Limb (tissue), 2 donors: Measurements from ENCODE around the gene MMP20.

Experiments
- DNase-seq, 2 donors: peaks; one replicate each; pipeline ENCODE4 v3.0.0-alpha.2; 2016; ENCODE audit errors: extremely low spot score in 2 of 2

The MMP20 gene

DNA sequence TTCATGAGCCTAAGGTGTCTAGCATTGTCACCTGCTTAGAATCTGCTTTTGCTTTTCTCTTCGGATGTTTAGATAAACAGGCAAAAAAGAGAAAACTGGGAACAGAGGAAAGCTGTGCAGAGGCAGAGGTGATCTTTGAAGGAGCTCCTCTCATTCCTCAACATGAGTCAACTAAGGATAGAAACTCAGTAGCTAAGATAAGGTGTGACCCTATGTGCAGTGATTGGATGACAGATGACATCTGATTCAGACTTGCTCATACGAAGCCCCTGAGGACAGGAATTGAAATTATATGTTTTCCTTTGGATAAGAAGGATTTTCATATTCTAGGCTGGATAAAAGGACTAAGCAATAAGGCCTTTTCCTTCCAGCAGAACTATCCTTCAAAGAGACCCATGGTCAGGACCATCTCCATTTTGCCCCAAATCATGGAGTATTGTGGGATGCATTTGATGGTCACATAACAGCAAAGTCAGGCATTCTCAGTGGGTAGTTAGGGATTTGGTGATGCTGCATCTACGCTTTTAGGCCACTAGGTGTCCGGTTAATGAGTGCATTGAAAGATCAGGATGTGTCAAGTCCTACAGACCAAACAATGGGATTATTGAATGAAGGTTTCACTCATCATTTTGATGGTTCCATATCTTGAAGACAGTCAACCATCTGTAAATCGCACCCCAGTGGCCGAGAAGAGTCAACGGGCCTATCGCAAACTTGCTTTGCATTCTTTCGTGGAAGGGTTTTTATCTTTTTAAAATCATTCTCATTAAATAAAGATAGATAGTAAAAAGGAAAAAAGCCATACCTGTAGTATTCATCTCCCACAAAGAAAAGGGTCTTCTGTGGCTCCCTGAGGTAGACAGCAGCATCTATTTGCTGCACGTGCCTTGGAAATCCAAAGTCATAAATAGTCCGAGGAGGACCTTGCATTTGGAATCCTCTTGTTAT, 32.2 kb downstream of the MMP20 start:
- DNase-seq = no peak

DNA sequence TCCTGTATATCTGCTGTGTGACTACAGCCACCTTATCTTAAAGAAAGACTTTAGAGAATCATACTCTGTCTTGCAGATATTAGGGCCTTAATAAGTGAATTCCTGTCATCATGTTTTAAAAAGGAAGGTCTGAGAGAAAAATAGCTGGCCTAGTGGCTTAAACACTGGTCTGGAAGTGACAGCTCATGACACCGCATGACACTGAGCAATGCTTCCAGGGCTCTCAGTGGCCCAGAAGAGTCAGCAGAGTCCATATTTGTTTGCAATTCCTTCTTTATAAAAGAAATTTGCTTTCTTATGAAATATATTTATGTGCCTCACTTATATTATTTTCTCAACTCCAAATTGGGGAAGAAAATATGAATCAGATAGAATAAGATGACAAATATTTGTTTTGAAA, 33.0 kb downstream of the MMP20 start:
- DNase-seq = no peak

DNA sequence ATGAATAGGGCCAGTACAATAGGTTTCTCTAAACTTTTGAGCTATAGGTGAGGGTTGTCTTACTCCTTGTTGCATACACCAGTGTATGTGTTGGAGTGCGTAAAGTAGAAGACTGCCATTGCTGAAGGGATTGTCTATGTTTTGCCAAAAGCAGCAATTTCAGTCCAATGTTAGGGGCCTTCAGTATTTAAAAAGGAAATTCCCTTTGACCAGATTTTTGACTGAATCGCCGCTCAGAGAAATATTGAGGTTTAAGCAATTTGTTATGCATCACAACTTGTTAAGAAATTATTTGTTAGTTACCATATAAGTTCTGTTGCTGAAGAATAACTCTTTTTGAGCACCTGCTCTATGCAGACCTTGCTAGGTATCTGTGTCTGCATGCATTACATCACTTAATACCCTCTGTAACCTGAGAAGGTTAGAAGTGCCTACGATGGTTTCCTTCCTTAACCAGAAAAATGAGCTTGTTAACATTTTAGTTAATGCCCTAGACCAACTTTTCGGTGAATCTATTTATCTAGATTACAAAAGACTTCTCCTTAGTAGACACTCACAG, 33.9 kb downstream of the MMP20 start:
- DNase-seq = no peak

DNA sequence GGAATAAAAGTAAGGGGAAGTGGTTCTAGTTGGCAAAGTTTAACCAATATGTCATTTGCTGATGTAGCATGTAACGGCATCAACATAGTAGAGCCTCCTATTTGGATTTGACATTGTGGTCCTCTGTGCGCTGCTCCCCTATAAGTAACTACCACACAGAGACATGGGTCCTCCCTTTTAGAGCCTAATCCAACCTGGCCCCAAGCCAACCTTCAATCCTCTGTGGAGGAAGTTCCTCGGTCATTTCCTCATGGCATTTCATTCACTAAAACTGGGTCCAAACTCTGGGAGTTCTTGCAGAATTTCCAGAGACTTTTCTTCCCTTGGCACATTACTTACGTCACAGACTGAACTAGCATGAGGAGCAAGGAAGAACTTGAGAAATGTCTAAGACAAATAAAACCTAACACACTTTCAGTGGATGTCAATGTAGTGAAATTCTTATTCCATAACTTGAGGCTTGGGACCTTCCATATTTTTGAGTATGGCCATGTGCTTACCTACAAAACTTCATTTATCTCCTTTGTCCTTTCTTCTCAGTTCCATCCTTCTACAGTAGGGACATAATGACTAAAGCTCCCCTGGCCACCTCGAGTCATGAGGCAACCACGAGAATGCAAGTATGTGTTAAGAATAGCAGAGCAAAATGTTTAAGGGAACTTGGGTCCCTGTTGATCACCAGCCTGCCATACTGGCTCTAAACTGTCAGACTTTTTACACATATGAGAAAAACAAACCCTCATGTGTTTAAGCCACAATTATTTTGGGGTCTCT, 34.7 kb downstream of the MMP20 start:
- no peak for DNase-seq

DNA sequence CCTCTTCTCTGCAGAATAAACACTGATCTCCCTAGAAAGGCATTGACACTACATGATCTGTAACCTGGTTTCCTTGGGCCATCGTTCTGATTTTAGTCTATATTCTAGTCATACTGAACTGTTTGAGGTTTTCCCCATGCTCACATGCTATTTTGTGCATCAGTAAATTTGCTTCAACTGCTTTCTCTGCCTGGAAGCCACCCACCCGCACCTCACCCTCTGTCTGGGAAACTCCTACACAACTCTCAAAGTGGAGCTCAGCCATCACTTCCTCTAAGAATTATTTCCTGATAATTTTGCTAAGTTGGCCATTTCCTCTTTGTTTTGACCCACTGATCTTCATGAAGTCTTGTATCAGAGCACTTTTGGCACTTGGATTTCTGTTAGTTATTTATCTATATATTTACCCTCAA, 36.1 kb downstream of the MMP20 start:
- no peak for DNase-seq

DNA sequence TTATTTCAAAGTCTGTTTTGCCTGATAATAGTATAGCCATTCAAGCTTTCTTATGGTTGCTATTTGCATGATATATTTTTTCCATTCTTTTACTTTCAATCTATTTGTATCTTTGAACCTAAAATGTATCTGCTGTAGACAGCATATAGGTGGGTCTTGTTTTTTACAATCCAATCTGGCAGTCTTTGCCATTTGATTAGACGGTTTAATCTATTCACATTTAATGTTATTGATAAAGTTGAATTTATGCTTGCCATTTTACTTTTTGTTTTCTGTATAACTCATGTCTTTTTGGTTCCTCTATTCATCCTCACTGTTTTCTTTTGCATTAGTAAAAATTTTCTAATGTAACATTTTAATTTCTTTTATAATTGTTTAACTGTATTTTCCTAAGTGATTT, 37.4 kb downstream of the MMP20 start:
- no peak for DNase-seq

DNA sequence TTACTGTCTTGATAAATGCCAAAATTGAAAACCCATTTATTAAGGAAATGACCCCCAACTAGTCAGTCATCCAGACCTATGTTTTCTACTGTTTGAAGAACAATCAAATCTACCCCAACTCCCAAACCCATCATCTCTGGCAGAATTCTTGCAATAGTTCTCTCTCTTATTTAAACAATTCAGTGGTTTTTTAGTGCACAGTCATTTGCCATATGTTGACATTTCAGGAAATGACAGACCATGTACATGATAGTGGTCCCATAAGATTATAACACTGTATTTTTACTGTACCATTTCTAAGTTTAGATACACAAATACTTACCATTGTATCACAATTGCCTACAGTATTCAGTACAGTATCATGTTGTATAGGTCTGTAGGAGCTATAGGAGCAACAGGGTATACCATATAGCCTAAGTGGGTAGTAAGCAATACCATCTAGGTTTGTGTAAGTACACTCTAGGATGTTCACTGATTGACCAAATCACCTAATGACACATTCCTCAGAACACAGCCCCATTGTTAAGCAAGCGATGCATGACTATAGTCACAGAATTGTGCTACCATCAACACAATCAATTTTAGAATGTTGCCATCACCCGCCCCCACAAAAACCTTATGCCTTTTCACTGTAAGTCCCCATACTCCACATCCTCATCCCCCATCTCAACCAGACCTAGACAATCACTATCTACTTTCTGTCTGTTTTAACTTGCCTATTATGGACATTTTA, 41.8 kb downstream of the MMP20 start:
- DNase-seq = no peak

DNA sequence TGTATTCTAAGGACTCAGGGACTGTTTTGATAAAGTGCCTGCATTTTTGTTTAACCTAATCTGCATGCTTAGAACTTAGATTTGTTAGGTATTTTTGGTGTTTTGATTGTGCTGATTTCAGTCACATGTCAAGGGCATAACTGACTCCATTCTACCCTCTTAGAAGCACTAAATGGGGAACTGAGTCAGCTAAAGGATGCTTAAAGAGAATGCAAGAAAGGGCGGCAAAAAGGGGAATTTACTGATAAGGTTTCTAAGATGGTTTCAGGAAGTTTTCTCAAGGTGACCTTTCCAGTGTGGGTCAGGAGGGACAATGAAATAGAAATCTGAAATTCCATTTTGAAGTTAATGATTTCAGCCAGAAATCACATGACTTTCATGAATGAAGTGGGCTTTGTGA, 43.0 kb downstream of the MMP20 start:
- DNase-seq = no peak

DNA sequence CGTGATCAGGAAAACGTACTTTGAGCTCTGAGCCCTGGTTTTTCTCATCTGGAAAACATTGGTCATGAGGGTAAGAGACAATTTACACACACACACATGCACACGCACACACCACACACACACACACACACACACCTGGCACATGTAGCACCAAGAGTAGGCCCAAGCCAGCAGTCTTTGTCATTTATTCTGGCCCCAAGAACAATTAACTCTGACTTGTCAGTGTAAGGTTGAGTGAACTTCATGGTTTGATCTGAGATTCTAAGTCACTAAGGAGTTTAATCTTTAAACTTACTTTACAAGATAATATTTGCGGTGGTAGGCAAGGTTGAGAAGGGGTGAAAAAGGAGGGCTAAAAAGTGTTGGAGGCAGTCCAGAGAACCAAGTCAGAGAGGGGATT, 44.1 kb downstream of the MMP20 start:
- no peak for DNase-seq

DNA sequence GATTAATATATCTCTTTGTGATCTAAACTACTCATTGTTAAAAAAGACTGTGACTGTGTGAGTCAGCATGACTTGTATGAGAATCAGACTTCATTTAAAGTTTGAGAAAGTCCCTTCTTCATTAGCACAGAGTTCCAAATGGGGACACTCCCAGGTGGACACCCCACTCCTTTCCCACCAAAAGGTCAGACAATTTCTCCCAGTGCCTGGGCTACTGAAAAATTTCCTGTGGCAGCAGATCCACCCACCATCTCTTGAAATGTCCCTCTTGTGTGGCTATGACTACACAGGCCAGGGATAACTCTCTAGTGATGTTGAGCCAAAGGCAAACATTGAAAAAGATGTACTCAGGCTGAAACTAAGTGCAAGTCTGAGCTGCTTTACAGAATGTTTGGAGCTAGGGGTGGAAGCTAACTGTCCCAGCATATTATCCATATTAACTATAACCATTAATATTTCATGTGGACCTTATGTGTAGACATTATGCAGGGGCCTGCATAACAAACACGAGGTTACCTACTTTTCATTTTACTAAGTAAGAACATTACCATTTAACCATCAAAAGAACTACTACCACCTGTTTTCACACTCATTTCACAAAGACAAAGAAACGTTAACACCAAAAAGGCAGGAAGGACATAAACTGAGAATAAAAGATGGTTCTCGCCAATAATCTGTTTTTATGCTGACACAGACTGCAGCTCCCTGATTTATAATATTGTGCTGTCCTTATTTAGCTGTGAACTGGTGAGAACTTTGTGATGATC, 44.8 kb downstream of the MMP20 start:
- no peak for DNase-seq

DNA sequence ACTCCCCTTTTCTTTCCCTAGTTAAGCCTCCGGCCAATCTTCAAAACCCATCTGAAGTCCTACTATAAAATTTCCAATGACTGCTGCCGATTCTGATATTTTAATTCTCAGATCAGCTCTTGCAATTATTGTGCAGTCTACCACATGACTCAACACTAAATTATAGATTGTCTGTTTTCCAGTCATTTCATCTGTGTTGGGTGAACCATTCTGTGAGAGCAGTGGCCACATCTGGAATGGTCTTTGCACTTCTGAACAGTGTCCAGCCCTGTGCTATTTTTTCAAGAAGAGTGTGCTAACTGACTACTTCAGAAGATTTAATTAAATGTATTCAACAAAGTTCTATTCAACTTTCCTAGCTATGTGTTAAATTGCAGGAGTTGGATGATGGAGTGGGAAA, 47.4 kb downstream of the MMP20 start:
- DNase-seq = no peak

DNA sequence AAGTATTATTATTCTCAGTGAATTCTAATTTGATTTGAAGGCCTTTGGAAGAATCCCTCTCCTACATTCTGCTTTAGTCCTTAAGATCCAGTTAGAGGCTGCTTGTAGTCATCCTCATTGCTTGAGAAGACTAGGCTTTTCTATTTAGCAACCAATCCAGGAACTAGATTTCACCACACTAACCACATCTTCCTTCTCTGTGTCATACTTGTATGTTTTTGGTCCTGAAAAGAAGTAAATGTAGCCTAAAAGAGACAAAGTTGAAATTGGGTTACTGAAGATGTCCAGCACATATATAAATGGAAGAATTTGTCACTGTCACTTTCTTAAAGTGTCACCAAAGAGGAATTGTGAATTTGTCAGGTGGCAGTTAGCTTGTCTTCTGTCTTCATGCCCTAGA, 48.0 kb downstream of the MMP20 start:
- DNase-seq = no peak

DNA sequence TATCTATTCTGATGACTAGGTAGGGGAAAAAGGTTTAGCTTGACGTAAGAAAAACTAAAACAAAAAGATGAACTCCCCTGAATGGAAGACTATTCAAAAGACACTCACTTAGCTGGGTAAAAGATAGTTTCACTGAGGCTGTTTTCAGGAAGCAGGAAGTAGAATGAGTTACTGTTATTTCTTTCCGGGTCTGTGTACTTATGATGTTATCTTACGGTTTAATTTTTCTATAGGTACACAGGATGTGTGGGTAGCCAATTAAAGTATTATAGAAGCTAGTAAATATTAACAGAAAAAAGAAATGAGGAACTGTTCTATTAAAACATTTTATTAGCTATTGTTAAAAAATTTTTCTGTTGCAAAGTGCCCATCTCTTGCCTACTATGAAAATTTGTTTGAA, 48.8 kb downstream of the MMP20 start:
- no peak for DNase-seq

DNA sequence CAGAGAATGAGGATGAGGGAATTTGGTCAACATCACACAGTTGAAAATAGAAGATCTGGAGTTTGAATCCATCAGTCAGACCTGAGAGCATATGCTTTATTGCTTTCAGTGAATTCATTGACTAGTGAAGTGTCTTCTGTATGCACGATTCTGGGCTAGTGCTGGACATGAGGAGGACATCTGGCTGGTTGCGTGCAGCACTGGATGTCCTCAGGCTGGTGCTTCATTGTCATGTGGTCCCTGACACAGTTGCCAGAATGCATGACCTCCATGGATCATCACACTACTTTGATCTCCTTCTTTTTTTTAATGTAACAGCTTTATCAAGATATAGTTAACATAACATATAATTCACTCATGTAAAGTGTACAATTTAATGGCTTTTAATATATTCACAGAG, 50.1 kb downstream of the MMP20 start:
- DNase-seq = no peak

DNA sequence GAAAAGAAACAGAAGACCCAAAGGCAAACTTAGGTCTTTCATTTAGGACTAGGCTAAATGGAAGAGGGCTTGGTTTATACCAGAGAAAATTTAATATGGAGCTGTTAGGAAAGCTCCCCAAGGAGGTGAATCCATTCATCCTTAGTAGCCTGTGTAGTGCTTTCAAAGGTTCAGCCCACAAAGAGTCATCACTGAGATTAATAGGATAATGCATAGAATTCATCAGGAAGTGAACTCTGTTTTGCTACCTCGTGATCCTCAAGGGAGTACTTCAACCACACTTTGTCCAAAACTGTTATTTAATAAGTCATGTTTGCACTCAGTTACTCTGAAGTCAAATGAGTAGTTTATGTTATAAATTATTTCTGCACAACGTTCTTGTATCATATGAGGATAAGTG, 51.3 kb downstream of the MMP20 start:
- DNase-seq = no peak

DNA sequence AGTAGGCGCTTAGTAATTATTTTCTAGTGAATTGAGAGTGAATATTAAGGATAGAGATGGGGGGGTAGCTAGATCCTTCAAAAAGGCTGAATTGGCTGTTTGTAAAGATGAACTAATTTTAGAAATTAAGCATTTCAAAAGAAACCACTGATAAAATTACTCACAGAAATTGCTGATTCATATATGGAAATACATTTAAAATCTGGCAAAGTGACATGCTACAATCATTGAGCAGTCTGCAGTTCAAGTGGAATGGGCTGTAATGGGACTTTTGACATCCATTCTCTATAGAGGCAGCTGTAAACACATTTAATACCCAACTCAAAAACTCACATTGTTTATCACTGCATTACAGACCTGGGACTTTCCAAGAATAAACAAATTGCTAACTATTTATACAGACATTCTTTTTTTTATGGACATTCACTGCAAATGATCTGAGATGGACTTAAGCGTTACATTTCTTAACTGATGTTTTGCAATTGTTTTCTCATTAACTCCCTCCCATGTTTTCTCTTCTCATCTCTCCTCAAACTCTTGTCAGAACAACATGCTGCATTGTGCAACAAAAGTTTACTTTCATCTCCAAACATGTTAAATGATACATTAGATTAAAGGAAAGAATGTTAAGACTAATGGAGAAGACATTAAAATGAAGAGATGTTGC, 52.4 kb downstream of the MMP20 start:
- no peak for DNase-seq

DNA sequence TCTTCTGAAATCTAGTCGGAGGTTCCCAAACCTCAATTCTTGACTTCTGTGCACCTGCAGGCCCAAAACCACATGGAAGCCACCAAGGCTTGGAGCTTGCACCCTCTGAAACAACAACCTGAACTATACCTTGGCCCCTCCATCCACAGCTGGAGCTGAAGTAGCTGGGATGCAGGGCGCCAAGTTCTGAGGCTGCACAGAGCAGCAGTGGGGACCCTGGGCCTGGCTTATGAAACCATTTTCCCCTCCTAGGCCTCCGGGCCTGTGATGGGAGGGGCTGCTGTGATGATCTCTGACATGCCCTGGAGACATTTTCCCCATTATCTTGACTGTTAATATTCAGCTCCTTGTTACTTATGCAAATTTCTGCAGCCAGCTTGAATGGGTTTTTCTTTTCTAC, 56.3 kb downstream of the MMP20 start:
- DNase-seq = no peak

DNA sequence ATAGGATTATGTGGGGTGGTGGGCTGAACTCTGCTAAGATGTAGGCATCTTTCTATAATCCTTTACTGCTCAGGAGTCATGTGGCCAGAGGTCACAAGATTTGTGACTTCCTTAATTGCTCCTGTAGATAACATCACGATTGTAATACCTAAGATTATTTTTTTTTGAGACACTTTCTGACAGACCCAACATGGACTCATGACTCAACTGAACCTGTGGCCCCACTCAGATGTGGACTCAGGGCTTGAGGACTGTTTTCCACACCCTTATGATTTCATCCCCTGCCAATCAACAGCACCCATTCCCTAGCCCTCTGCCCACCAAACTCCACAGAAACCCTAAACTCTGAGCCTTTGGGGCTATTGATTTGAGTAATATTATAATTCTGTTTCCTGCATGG, 59.0 kb downstream of the MMP20 start:
- DNase-seq = no peak

DNA sequence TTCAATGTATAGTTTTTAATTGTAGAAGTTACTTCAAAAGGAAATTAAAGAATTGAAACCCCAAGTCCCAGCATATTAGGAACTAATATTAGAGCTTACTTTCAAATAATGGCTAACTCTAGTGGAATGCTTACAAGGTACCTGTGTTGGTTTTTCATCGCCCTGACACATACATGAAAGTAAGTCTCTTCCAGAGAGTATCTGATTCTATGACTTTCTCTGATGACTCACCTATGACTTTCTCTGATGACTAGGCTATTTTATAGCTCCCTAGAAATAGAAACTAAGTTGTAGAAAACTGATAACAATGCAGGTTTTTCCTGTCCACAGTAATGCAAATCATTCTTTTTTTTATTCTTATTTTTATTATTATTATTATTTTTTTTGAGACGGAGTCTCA, 61.0 kb downstream of the MMP20 start:
- no peak for DNase-seq

DNA sequence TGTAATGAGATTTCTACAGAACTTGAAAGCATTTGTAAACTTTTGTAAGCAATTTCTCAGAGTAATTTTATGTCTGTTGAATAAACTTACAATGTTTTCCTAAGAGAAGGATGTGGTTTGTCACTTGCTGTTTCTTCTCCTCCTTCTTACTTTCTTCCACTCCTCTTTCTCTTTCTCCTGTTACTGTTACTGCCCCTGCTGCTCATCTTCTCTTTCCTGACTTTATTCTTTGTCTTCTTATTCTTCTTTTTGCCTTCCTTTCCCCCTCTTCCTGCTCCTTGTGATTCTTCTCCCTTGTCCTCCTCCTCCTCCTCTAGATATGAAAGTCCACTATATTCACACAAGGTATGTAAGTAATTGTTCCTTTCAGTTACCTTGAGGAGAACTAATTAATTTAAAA, 63.5 kb downstream of the MMP20 start:
- no peak for DNase-seq
